Measurements from ENCODE around the gene TPK1.

GRCh38 chr7:144410441-144410840 is 425.4 kb downstream of the TPK1 start:
- TF ChIP-seq CHD2 (IDR thresholded peaks at IDR 0.05; ENCODE audit: low read length) (no peak), SP2 (IDR thresholded peaks at IDR 0.05; ENCODE audit: low read length) (no peak), JUN (IDR thresholded peaks at IDR 0.05; ENCODE audit: low read depth, low read length) (no peak), POLR2A (IDR thresholded peaks at IDR 0.05; ENCODE audit: control extremely low read depth in 1 of 2, low read depth in 2 of 2, low read length in 2 of 2) (no peak), GTF2F1 (IDR thresholded peaks at IDR 0.05; ENCODE audit: borderline replicate concordance, low read depth, low read length) (no peak), ZNF274 (IDR thresholded peaks at IDR 0.05; ENCODE audit: borderline replicate concordance, extremely low read depth, low read length) (no peak)
- TF ChIP-seq, protein P1, sequence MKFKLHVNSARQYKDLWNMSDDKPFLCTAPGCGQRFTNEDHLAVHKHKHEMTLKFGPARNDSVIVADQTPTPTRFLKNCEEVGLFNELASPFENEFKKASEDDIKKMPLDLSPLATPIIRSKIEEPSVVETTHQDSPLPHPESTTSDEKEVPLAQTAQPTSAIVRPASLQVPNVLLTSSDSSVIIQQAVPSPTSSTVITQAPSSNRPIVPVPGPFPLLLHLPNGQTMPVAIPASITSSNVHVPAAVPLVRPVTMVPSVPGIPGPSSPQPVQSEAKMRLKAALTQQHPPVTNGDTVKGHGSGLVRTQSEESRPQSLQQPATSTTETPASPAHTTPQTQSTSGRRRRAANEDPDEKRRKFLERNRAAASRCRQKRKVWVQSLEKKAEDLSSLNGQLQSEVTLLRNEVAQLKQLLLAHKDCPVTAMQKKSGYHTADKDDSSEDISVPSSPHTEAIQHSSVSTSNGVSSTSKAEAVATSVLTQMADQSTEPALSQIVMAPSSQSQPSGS (IDR thresholded peaks at IDR 0.05; ENCODE audit: low read length) = no peak

Data from H1 (cell line).